Esophagus muscularis mucosa (tissue), 4 donors: ENCODE results near the gene RBM12. TPM values are rescaled to one million over a fixed set of nuclear protein-coding genes. Genes with fewer than 3 reads are reported as not detected.

Experiments
- DNase-seq: peaks from one replicate; pipeline ENCODE4 v3.0.0-alpha.2; 2017; ENCODE audit errors: extremely low spot score
- H3K27ac ChIP-seq, 4 donors: fragments of 200-600 bp; sonication (generic); replicated peaks in 1 of 4; 1 replicate in 3 of 4; 2 replicates in 1 of 4; pipeline ENCODE4 v1.5.1; 2016 to 2019; ENCODE audit warnings: mild to moderate bottlenecking in 1 of 4
- H3K27me3 ChIP-seq, 4 donors: fragments of 200-600 bp; sonication (generic); one replicate each; pipeline versions ENCODE4 v1.5.1 to v1.6.0; 2016 to 2019
- H3K36me3 ChIP-seq, 4 donors: fragments of 200-600 bp; sonication (generic); one replicate each; pipeline ENCODE4 v1.5.1; 2016 to 2019
- H3K4me1 ChIP-seq, 4 donors: fragments of 200-600 bp; sonication (generic); one replicate each; pipeline ENCODE4 v1.5.1; 2016 to 2019
- H3K4me3 ChIP-seq, 4 donors: fragments of 200-600 bp; sonication (generic); 1 replicate in 2 of 4; 2 replicates in 2 of 4; pipeline ENCODE4 v1.5.1; 2016 to 2019; ENCODE audit warnings: mild to moderate bottlenecking in 4 of 4, moderate library complexity in 1 of 4
- H3K9me3 ChIP-seq, 4 donors: fragments of 200-600 bp; sonication (generic); 1 replicate in 3 of 4; 2 replicates in 1 of 4; pipeline ENCODE4 v1.5.1; 2016 to 2019
- EP300 ChIP-seq: sonication (generic); formaldehyde crosslinking; IDR thresholded peaks from one replicate; pipeline ENCODE4 v1.6.1; 2017; ENCODE audit warnings: antibody characterized with exemption
- POLR2A ChIP-seq: fragments of 450-650 bp; IDR thresholded peaks from one replicate; pipeline ENCODE4 v1.6.1; 2017; ENCODE audit warnings: antibody characterized with exemption, moderate library complexity, mild to moderate bottlenecking, low read depth
- POLR2AphosphoS5 ChIP-seq, 2 donors: sonication (generic); formaldehyde crosslinking; IDR thresholded peaks; one replicate each; pipeline ENCODE4 v1.6.1; 2017; ENCODE audit warnings: antibody characterized with exemption in 2 of 2
- WGBS: methylation state at CpG from one replicate; pipeline ENCODE4 v1.1.5; 2018; 5-methylcytosine and 5-hydroxymethylcytosine counted together
- intact Hi-C: fragments of 100-400 bp; cut with DNase I; formaldehyde crosslinking; loops from one replicate; pipeline ENCODE4 v1.15.1; 2023
- total RNA-seq, 4 donors: library from RNA; depleted of rRNA; stranded (reverse); fragments of >200 nt; gene quantifications; one replicate each; pipeline versions ENCODE4 v1.1.0 to v1.2.1, GENCODE V29; 2016
- TF ChIP-seq, protein P1 (sequence below), 3 experiments: fragments of 200-600 bp in 2 of 3; fragments of 450-650 bp in 1 of 3; sonication (generic) in 2 of 3; IDR thresholded peaks; one replicate each; pipeline ENCODE4 v1.5.1; 2017 to 2019; ENCODE audit warnings: antibody characterized with exemption in 3 of 3, mild to moderate bottlenecking in 2 of 3, moderate library complexity in 1 of 3

RBM12 gene
- total RNA-seq, 4 donors from 2014 or later: 21.0 to 30.6 (median 24.0) TPM

DNA sequence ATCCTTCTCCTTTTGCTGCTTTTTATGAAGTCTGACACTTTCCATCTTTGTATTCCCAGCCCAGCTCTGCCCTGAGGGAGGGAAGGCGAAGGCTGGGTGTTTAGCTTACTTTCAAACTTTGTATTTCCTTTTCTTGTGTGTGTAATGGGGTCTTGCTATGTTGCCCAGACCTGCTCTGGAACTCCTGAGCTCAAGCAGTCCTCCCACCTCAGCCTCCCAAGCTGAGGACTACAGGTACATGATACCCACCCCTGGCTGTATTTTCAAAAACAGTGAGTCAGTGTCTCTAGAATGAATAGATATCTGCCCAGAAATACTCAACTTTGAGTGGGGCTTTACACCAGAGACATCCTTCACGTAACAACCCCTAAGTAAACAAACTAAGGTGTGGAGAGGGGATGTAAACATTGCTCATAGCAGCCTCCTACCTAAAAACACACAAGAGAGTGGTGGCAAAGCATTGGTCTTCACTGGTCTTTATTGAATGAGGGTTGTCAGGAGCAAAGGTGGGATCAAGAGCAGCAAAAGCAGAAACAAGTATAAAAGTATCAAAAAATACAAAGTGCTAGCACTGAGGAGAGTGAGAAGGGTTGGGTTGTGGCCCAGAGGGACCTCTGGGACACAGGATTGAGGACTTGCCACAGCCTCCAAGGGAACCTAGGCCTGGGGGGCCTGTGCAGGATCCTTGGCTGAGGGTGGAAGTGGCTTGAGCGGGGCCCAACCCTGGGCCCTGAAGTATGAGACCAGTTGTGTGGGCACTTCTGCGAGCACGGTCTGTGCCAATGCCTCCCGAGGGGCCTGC lies 38.9 kb downstream of the RBM12 start:
- intact Hi-C loops: no loop called here
- no peak for DNase-seq
- Histone ChIP-seq H3K27ac (no peak overlapping the region), H3K4me1 (no peaks in the 10 kb centered on the region), H3K9me3 (no peaks in the 10 kb centered on the region), H3K36me3 (peaks cover 41 to 85% (median 69%) of the 10 kb centered on the region in 4 donors), H3K27me3 (no peaks in the 10 kb centered on the region), H3K4me3 (no peak overlapping the region)
- WGBS: 93% methylated on average over 6 of the region's 6 CpGs
- TF ChIP-seq EP300 (no peak), POLR2AphosphoS5 (IDR thresholded peaks at IDR 0.05) (no peak), POLR2A (no peak)
- TF ChIP-seq, protein P1, sequence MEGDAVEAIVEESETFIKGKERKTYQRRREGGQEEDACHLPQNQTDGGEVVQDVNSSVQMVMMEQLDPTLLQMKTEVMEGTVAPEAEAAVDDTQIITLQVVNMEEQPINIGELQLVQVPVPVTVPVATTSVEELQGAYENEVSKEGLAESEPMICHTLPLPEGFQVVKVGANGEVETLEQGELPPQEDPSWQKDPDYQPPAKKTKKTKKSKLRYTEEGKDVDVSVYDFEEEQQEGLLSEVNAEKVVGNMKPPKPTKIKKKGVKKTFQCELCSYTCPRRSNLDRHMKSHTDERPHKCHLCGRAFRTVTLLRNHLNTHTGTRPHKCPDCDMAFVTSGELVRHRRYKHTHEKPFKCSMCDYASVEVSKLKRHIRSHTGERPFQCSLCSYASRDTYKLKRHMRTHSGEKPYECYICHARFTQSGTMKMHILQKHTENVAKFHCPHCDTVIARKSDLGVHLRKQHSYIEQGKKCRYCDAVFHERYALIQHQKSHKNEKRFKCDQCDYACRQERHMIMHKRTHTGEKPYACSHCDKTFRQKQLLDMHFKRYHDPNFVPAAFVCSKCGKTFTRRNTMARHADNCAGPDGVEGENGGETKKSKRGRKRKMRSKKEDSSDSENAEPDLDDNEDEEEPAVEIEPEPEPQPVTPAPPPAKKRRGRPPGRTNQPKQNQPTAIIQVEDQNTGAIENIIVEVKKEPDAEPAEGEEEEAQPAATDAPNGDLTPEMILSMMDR (IDR thresholded peaks at IDR 0.05): no peak

DNA sequence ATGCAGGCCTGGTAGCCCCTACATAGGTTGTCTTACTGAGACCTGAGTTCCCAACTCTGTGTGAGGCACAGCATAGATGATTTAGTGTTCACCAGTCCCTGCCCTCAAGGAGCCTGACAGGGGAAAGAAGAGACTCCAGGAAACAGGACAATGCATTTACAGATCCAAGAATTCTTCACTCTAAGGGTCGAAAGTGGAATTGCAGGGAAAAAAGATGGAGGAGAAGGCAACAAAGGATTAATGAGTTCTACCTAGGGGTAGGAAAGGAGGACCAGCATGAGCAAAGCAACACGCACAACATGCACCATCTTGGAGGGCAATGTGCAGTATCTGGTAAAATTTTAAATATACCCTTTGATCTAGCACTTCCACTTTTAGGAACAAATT lies 43.1 kb downstream of the RBM12 start:
- Histone ChIP-seq H3K9me3 (no peaks in the 10 kb centered on the region), H3K27me3 (no peaks in the 10 kb centered on the region), H3K4me3 (no peak overlapping the region), H3K4me1 (peaks cover 22 to 34% (median 33%) of the 10 kb centered on the region in 4 donors), H3K36me3 (peaks cover 16 to 43% (median 28%) of the 10 kb centered on the region in 4 donors), H3K27ac (no peak overlapping the region)
- no peak for DNase-seq
- intact Hi-C loops: no loop called here
- 90% methylated on average over 2 of the region's 2 CpGs for WGBS
- TF ChIP-seq POLR2AphosphoS5 (IDR thresholded peaks at IDR 0.05): no peak
- no peak for TF ChIP-seq EP300
- TF ChIP-seq POLR2A: no peak
- TF ChIP-seq, protein P1 (IDR thresholded peaks at IDR 0.05): no peak

DNA sequence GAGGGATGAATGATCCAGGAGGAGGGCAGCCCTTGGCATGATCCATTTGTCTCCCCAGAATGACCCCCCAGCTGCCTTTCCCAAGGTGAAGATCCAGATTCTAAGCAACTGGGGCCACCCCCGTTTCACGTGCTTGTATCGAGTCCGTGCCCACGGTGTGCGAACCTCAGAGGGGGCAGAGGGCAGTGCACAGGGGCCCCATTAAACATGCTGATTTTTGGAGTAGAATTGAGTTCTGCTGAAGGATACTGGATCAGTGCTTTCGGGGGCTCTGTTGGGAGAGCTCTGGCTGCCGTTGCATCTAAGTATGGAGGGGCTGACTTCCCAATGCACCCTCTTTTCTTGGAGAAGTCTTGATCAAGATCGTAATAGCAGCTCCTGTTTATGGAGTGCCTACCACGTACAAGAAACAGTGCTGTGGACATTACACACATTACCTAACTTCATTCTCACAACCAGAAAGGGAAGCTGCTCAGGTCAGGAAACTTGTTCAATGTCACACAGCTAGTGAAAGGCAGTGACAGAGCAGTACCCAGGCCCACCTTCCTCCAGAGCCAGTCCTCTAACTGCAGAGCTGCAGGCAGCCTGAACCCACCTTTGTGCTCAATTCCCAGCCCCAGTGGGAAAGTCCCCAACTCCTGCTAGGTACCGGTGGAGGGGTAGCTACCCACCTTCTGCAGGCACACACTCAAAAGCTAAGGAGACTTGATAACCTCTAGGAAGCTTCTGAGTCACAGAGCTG lies 43.7 kb downstream of the RBM12 start:
- no peaks in the 10 kb centered on the region for H3K9me3 ChIP-seq
- no peak overlapping the region for H3K4me3 ChIP-seq
- peaks cover 10 to 37% (median 22%) of the 10 kb centered on the region in 4 donors for H3K36me3 ChIP-seq
- no peak for DNase-seq
- peaks cover 22 to 35% (median 34%) of the 10 kb centered on the region in 4 donors for H3K4me1 ChIP-seq
- 94% methylated on average over 10 of the region's 11 CpGs for WGBS
- no peak for TF ChIP-seq POLR2A
- TF ChIP-seq, protein P1 (IDR thresholded peaks at IDR 0.05): no peak
- peak in 1 of 2 donors; percentile 11 for TF ChIP-seq POLR2AphosphoS5 (IDR thresholded peaks at IDR 0.05)
- no peak for TF ChIP-seq EP300
- H3K27me3 ChIP-seq: no peaks in the 10 kb centered on the region
- H3K27ac ChIP-seq: no peak overlapping the region
- intact Hi-C loops: no loop called here

DNA sequence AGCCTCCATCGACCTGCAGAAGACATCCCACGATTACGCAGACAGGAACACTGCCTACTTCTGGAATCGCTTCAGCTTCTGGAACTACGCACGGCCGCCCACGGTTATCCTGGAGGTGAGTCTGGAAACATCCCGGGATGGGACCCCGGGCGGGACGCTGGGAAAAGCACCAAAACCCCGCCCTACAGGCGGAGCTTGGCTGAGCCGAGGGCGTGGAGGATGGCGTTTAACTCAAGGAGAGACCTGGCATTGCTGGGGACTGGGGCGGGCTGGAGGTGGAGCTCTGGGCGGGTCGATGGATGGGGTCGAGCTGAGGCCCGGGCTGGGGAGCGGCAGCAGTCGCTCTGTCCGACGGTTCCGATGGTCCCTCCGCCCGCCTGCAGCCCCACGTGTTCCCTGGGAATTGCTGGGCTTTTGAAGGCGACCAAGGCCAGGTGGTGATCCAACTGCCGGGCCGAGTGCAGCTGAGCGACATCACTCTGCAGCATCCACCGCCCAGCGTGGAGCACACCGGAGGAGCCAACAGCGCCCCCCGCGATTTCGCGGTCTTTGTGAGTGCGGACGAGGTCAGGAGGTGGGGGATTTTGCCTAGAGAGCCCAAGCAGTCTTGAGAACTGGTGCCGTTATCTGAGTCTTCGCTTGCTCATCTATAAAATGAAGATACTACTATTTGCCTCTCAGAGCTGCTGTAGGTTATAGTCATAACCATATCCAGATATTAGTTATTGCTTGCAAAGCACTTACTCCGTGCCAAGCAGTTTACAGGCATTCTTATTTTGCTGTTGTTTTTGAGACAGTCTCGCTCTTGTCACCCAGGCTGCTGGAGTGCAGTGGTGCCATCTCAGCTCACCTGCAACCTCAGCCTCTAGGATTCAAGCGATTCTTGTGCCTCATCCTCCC lies 45.3 kb downstream of the RBM12 start:
- intact Hi-C loops: loop anchor here (5.0 kb wide), 1 partner anchor 43 kb away; the partner anchor contains the start of genes CPNE1 and RBM12
- Histone ChIP-seq H3K9me3 (no peaks in the 10 kb centered on the region), H3K4me1 (peaks cover 28 to 45% (median 42%) of the 10 kb centered on the region in 4 donors), H3K27ac (peak overlapping the region; percentile 44 to 98 (median 92)), H3K27me3 (no peaks in the 10 kb centered on the region), H3K4me3 (peak overlapping the region; percentile 60 to 68 (median 62)), H3K36me3 (peaks cover 0 to 22% (median 9%) of the 10 kb centered on the region in 4 donors)
- no peak for TF ChIP-seq EP300
- no peak for TF ChIP-seq POLR2A
- TF ChIP-seq POLR2AphosphoS5 (IDR thresholded peaks at IDR 0.05): peak; percentile 37 to 59
- TF ChIP-seq, protein P1 (IDR thresholded peaks at IDR 0.05): peak in 1 of 3 experiments; percentile 11
- peak; percentile 96 for DNase-seq
- WGBS: 16% methylated on average over 14 of the region's 49 CpGs
